ENCODE data around the gene RPL7L1.

Gene RPL7L1

DNA sequence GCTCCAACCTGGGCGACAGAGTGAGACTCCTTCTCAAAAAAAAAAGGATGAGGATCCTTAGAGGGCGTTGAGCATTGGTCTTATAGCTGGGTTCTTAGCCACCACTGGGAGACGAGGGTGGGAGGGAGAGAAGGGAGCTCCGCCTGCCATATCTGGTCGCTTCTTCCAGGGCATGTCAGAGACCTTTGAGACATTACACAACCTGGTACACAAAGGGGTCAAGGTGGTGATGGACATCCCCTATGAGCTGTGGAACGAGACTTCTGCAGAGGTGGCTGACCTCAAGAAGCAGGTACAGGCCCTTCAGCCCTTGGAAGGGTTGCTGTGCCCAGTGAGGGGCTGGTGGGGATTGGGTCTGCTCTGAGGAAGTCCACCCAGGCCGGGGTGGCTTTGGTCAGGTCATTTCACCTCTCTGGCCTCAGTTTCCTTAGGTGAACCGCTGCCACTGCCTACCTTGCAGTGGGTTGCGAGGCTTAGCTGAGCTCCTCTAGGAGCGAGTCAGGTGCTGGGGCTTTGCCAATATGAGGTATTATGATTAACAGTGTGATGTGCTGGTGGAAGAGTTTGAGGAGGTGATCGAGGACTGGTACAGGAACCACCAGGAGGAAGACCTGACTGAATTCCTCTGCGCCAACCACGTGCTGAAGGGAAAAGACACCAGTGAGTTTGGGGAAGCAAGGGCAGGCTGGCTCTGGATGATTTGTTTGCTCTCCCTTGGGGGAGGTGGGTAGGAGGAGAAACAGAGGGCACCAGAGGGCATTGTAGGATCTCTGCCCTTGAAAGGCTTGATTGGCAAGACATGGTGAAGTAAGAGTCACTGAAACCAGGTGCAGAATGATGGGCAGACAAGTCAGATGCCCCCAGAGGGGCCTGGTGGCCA, 58.4 kb downstream of the RPL7L1 start:
- no peaks in the 10 kb centered on the region for H3K9me3 ChIP-seq (replicated peaks in 1 of 11)
- TF ChIP-seq Cebpa-rat (IDR thresholded peaks at IDR 0.05) = no peak
- no peak overlapping the region for H3K4me3 ChIP-seq
- peaks cover 72 to 100% (median 96%) of the 10 kb centered on the region in 11 experiments for H4K20me1 ChIP-seq
- no peaks in the 10 kb centered on the region for H3K27me3 ChIP-seq
- H3K9ac ChIP-seq = peak overlapping the region; percentile 9 to 69 (median 33); a peak in 15 of 22 replicates
- H3K27ac ChIP-seq = peak overlapping the region in 9 of 11 experiments; percentile 25 to 99 (median 51); a peak in 17 of 22 replicates
- peak overlapping the region in 9 of 11 experiments; percentile 37 to 99 (median 86); a peak in 17 of 22 replicates for H3K4me2 ChIP-seq
- H3K4me1 ChIP-seq = peaks cover 47 to 78% (median 69%) of the 10 kb centered on the region in 10 experiments
- peaks cover 91 to 100% (median 95%) of the 10 kb centered on the region in 11 experiments for H3K36me3 ChIP-seq

DNA sequence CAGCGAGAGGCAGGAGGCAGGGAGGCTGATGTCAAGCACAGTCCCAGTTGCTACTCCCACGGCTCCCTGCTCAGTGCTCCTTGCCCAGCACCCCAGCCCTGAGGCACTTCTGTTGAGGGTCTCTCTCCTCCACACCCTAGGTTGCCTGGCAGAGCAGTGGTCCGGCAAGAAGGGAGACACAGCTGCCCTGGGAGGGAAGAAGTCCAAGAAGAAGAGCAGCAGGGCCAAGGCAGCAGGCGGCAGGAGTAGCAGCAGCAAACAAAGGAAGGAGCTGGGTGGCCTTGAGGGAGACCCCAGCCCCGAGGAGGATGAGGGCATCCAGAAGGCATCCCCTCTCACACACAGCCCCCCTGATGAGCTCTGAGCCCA, 59.0 kb downstream of the RPL7L1 start:
- H3K27ac ChIP-seq = peak overlapping the region in 9 of 11 experiments; percentile 25 to 99 (median 51); a peak in 17 of 22 replicates
- peak overlapping the region in 7 of 11 experiments; percentile 67 to 99 (median 86); a peak in 14 of 22 replicates for H3K4me2 ChIP-seq
- H3K36me3 ChIP-seq = peaks cover 98 to 100% (median 99%) of the 10 kb centered on the region in 11 experiments
- H3K4me3 ChIP-seq = no peak overlapping the region
- H4K20me1 ChIP-seq = peaks cover 68 to 99% (median 93%) of the 10 kb centered on the region in 11 experiments
- H3K9ac ChIP-seq = peak overlapping the region in 10 of 11 experiments; percentile 1 to 69 (median 24); a peak in 15 of 22 replicates
- TF ChIP-seq Cebpa-rat (IDR thresholded peaks at IDR 0.05) = no peak
- no peaks in the 10 kb centered on the region for H3K9me3 ChIP-seq (replicated peaks in 1 of 11)
- peaks cover 40 to 73% (median 63%) of the 10 kb centered on the region in 10 experiments for H3K4me1 ChIP-seq
- no peaks in the 10 kb centered on the region for H3K27me3 ChIP-seq

DNA sequence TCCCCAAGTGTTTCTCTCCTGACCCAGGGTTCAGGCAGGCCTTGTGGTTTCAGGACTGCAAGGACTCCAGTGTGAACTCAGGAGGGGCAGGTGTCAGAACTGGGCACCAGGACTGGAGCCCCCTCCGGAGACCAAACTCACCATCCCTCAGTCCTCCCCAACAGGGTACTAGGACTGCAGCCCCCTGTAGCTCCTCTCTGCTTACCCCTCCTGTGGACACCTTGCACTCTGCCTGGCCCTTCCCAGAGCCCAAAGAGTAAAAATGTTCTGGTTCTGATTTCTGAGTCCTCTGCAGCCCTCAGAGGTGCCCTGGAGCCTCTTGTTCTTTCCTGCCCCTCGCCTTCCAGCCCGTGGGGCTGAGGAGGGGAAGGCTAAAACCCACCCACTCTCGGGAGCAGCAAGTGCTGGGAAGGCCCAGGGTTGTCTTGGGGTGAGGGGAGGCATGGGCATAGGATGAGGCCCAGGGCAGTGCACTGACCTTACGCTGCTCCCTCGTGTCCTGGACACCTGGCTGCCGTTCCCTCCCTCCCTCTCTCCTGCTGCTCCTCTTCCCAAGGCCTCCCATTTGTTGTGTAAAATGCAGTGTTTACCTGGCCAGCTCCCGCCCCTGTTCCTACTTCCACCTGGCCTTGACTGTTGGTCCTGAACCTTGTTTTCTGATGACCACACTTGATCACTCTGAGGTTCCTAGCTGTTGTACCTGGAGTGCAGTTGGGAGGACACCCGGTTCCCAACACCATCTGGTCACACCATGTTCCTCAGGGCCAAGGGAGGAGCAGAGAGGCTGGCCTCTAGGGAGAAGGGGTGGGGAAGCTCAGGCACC, 59.8 kb downstream of the RPL7L1 start:
- Histone ChIP-seq H3K4me2 (peak overlapping the region in 7 of 11 experiments; percentile 67 to 99 (median 86); a peak in 13 of 22 replicates), H4K20me1 (peaks cover 61 to 99% (median 85%) of the 10 kb centered on the region in 11 experiments), H3K36me3 (peaks cover 99 to 100% (median 100%) of the 10 kb centered on the region in 11 experiments), H3K4me1 (peaks cover 32 to 65% (median 55%) of the 10 kb centered on the region in 10 experiments), H3K9ac (peak overlapping the region in 7 of 11 experiments; percentile 1 to 69 (median 62); a peak in 11 of 22 replicates), H3K27ac (peak overlapping the region in 8 of 11 experiments; percentile 20 to 99 (median 62); a peak in 14 of 22 replicates), H3K9me3 (replicated peaks in 1 of 11) (no peaks in the 10 kb centered on the region), H3K4me3 (no peak overlapping the region), H3K27me3 (no peaks in the 10 kb centered on the region)
- no peak for TF ChIP-seq Cebpa-rat (IDR thresholded peaks at IDR 0.05)

Measured in BLaER1 treated with 17β-estradiol and CSF1 and Interleukin-3, amounts not matched to agents 10 nM and 100 nM (cell line).